GM12873 (cell line): ENCODE data around the gene SKI.

Experiments used
- CTCF ChIP-seq: IDR thresholded peaks from 2 replicates; pipeline ENCODE4 v1.5.1; 2012; ENCODE audit warnings: low read depth, mild to moderate bottlenecking, moderate library complexity, low read length, control low read depth; ENCODE audit not compliant: insufficient read depth; ENCODE audit errors: missing control alignments

SKI gene

GRCh38 chr1:2292725-2293450 is 64.8 kb downstream of the SKI start:
- no peak for TF ChIP-seq CTCF

DNA sequence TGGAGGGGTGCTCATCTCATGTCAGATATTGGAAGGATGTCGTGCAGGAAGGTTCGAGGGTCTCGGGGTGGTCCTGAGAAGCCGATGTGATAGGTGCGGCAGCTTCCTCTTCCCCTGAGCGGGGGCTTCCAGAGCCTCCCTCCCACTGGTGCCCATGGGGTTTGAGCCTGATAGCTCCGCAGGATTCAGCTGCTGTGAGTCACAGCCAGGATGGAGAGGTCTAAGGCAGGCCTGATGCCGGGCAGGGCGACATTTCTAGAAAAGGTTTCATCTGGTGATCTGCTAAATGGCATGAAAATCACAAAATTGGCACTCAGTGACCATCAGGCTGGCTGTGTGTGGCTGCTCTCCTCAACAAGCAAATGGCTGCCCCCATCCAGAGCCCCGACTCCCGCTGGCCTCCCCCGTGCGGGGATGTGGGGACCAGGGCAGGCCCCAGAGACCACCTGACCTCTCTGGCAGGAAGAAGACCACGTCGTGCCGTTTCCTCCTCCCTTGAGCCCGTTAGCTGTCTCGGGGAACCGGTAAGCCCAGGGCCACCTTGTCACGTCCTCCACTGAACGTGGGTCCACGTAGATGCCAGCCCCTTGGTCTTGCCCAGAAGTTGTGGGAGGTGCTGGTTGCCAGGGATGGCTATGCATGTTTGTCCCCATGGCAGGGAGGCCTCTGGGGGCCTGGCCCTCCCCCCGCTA is 66.1 kb downstream of the SKI start:
- TF ChIP-seq CTCF: no peak

DNA sequence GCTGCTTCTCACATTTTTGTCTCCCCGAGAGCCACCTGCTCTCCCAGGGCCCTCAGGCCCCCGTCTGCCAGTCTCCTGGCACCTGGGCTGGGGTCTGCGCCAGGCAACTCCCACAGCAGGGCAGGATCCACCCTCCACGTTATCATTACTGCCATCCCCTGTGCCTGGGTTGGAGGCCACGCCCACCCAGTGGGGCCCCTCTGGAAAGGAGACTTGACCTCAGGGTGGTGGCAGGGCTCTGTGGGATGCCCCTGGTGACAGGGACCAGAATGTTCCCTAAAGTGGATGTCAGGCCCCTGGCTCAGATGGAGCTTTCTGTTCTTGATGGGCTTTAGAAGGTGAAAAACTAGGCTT is 66.6 kb downstream of the SKI start:
- TF ChIP-seq CTCF: no peak

- no peak for TF ChIP-seq CTCF
Observed at GRCh38 chr1:2295526-2295925, 67.4 kb downstream of the SKI start.

DNA sequence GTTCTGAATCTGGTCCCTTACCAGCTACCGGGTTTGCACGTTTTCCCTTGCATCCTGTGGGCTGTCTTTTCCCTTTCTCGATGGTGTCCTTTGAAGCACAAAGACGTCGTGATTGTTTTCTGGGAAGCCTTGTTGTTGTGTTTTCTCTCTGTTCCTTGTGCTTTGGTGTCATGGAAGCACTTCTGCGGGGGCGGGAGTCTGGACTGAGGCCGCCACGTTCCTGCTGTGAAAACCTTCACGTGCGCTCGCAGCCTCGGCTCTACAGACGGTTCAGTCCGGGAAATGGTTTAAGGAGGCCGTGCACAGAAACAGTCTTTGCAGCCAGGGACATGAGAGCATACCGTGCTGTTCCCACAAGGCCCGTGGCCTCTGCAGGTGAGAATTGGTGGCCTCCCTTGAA is 68.5 kb downstream of the SKI start:
- no peak for TF ChIP-seq CTCF

DNA sequence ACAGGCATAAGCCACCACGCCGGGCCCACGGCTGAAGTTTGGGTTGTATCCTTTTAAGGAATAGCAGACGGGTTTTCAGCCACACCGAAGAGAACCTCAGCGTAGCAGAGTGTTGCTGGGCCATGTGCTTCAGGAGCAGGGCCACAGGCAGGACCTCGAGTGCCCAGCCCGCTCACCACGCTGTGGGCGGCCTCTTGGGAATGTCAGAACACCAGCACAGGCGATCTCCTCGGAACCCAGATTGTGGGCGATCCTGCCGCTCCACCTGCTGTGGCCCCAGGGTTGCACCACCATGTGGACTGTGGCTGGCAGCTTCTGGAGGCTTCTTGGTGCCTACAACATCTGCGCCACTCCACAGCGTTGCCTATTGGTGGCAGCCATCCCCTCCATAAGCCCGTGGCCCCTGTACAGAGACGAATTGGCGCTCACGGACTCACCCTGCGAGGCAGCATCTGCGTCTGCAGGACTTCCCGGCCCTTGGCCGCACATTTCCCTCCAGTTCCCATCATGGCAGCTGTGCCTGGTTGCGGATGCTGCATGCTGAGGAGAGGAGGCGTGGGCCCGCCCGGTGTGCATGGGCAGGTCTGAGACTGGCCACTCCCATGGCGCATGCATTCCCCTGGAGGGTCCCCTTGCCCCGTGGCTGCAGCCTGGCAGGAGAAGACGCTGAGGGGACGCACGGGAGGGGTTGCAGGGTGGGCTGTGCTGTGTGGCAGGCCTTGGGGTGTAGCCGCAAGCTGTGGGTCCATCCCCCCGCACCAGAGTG is 69.3 kb downstream of the SKI start:
- TF ChIP-seq CTCF: no peak

- TF ChIP-seq CTCF: no peak
Observed at GRCh38 chr1:2298685-2299084, 70.6 kb downstream of the SKI start.
